Stimulated activated CD4-positive, alpha-beta T cell treated with anti-CD3 and anti-CD28 coated beads, Interleukin-2, amount 100 ng/mL, for 24 hours (primary cell): ENCODE measurements around the gene CRELD2.

Experiments
- DNase-seq, 2 donors: peaks; one replicate each; pipeline ENCODE4 v3.0.0-alpha.2; 2020

The CRELD2 gene

DNA sequence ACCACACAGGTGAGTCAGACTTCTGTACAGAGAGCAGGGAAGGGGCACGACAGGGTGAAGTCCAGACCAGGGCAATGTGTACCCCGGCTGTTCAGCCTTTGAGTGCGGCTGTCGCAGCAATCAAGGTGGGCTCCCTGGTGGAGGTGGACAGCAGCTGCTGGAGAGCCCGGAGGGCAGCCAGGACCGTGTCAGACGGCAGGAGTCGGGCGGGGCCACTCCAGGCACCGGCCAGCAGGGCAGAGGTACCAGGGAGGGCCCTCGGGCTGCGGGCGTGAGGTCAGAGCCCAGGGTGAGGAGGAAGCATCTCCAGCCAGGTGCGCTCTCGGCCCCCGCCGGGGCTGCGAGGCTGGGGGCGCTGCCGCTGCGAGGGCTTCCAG, 41.3 kb downstream of the CRELD2 start:
- DNase-seq, result peak; percentile 53 to 55

DNA sequence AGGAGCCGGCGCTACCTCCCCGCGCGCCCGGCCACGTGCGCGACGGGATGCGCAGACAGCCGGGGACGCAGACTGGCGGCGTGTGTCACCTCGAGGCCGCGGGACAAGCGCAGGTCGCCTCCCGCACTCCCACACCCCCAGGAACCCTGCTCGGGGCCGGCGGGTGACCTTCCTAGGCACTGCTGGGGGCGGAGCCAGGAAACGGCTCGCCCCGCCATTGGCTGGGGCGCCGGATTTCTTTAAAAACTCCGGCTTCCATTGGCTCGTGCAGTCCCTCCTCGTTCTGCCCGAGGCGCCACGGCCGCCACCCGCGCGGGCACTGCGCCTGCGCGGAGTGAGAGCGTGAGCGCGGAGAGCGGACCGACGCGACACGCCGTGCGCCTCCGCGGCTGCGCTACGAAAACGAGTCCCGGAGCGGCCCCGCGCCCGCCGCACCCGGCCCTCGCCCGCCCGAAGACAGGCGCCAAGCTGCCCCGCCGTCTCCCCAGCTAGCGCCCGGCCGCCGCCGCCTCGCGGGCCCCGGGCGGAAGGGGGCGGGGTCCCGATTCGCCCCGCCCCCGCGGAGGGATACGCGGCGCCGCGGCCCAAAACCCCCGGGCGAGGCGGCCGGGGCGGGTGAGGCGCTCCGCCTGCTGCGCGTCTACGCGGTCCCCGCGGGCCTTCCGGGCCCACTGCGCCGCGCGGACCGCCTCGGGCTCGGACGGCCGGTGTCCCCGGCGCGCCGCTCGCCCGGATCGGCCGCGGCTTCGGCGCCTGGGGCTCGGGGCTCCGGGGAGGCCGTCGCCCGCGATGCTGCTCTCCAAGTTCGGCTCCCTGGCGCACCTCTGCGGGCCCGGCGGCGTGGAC, 41.9 kb downstream of the CRELD2 start, which contains the start of gene PIM3:
PIM3 (plus strand) TSS at position 614 of the 846 bp plus-strand sequence; CDS start at position 790, 176 bp downstream.
- peak; percentile 93 to 94 for DNase-seq

DNA sequence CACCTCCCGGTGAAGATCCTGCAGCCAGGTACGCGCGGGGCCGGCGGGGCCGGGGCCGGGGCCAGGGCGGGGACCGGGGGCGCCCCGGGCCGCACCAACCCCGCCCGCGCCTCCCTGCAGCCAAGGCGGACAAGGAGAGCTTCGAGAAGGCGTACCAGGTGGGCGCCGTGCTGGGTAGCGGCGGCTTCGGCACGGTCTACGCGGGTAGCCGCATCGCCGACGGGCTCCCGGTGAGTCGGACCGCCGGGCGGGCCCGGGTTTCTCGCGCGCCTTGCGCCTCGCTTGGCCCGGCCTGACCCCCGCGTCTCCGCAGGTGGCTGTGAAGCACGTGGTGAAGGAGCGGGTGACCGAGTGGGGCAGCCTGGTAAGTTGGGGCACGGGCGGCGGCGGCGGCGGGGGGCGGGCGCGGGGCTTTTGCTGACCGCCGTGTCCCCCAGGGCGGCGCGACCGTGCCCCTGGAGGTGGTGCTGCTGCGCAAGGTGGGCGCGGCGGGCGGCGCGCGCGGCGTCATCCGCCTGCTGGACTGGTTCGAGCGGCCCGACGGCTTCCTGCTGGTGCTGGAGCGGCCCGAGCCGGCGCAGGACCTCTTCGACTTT, 42.7 kb downstream of the CRELD2 start:
- peak; percentile 48 to 49 for DNase-seq

DNA sequence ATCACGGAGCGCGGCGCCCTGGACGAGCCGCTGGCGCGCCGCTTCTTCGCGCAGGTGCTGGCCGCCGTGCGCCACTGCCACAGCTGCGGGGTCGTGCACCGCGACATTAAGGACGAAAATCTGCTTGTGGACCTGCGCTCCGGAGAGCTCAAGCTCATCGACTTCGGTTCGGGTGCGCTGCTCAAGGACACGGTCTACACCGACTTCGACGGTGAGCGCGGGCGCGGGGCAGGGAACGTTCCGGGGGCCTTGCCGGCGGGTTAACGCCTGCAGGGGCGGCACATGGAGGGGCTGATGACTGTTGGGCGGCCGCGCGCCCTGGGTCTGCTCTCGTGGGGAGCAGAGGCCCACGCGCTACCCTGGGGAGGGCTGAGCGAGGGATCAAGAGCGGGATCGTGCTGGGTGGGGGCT, 43.2 kb downstream of the CRELD2 start:
- DNase-seq, result no peak

DNA sequence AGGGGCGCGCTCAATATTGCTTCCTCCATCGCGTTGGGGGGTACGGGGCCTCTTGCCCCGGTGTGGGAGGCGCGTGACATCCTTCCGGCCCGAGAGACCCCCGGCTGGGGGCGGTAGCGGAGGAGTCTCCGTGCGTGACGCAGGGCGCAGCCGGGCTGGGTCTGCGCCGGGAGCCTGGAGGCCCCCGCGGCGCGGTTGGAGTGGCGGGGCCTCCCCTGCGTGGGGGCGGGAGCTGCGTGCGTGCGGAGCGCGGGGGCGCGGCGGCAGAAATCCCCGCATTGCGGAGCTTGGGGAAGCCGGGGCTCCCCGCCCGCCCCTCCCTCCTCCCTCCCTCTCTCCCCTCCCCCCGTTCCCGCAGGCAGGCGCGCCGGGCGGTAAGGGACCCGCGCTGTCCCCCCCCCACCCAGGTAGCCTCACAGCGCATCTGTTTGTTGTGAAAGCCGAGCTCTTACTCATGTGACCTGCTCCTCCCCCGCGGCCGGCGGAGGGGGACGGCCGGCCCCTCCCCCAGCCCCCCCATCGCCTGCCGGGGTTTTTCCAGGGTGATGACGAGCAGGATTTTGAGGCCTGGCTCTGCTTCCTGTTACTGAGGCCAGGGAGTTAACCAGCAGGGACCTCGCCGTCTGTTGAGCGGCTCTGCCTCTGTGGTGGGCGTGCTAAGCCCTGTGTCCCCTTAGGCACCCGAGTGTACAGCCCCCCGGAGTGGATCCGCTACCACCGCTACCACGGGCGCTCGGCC, 43.7 kb downstream of the CRELD2 start:
- DNase-seq, result peak; percentile 89

DNA sequence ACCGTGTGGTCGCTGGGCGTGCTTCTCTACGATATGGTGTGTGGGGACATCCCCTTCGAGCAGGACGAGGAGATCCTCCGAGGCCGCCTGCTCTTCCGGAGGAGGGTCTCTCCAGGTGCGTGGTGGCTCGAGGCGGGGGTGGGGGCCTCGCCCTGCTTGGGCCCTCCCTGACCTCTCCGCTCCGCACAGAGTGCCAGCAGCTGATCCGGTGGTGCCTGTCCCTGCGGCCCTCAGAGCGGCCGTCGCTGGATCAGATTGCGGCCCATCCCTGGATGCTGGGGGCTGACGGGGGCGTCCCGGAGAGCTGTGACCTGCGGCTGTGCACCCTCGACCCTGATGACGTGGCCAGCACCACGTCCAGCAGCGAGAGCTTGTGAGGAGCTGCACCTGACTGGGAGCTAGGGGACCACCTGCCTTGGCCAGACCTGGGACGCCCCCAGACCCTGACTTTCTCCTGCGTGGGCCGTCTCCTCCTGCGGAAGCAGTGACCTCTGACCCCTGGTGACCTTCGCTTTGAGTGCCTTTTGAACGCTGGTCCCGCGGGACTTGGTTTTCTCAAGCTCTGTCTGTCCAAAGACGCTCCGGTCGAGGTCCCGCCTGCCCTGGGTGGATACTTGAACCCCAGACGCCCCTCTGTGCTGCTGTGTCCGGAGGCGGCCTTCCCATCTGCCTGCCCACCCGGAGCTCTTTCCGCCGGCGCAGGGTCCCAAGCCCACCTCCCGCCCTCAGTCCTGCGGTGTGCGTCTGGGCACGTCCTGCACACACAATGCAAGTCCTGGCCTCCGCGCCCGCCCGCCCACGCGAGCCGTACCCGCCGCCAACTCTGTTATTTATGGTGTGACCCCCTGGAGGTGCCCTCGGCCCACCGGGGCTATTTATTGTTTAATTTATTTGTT, 44.6 kb downstream of the CRELD2 start:
- peak in 1 of 2 donors; percentile 28 for DNase-seq

DNA sequence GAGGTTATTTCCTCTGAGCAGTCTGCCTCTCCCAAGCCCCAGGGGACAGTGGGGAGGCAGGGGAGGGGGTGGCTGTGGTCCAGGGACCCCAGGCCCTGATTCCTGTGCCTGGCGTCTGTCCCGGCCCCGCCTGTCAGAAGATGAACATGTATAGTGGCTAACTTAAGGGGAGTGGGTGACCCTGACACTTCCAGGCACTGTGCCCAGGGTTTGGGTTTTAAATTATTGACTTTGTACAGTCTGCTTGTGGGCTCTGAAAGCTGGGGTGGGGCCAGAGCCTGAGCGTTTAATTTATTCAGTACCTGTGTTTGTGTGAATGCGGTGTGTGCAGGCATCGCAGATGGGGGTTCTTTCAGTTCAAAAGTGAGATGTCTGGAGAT, 45.2 kb downstream of the CRELD2 start:
- no peak for DNase-seq

DNA sequence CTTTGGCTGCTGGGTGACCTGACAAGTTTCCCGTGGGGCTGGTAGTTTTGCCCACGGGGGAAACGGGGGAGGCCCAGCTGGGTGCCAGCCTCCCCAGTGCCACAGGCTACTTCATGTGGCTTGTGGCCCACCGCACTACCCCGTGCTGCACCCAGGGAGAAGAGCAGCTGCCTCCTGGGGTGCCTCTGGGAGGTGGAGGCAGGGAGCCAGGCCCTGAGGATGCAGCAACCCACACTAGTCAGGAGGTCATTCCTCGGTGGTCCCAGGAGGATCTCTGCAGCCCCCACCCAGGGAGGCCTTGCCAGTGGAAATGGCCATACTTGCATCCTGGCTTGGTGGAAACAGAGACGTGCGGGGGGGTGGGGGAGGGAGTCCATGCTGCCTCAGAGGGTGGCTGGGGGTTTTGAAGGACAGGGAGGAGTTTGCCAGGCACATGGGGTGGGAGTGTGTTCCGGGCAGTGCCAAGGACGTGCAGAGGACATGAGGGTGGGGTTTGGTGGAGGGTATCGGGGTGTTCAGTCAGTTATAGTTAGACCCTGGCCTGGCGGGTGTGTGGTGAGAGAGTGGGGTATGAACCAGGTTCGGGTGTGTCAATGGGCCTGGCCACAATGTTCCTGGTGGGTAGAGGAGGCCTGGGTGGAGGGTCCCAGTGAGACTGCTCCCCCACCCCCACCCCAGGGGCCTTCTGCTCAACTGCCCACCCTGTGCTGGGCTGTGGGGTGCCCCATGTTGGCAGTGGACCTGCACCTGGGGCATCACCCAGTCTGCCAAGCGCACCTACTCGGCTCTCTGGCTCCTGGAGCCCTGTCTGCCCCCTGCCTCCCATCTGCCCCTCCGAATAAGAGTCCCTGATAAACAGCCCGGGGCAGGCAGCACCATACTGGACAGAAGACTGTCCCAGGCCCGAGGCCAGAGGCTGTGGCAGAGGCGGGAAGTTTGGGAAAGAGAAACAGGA, 46.0 kb downstream of the CRELD2 start:
- DNase-seq, result peak; percentile 22 to 32

DNA sequence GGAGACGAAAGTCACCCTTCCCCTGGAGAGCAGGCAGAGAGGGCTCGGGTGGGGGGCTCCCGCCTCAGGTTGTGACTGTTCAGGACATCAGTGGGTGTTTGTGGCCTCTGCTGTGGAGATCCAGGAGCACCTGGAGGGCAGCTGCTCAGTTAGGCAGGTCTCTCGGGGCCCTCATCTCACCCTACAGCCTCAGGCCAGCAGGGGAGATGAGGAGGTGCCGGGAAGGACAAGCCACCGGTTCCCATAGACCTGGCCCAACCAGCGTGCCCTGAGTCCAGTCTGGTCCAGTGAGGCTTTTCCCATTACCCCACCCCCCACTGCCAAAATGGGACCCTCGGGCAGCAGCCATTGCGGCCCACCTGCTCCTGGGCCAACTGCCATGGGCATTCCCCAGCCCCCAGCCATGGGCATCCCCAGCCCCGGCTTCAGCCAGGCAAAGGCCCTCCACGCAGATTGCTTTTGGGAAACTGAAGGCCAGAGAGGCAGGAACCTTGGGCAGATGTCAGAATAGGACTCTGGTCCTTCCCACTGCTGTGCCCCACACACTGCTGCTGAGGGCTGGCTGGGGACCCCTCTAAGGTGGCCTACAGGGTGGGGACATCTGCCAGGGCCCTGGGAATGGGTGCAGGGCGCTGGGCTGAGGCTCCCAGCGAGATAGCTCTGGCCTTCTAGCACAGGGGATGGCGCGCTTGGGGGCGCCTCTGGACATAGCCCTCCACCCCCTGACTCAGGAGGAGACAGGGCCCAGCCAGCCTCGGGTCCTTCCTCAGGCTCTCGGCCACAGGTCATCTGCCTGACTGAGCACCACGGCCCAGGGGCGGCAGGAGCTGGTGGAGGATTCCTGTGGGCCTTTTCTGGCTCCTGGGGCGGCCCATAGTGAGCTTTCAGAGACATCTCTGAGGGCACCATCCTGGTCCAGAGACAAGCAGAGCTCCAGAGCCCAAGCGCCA, 46.9 kb downstream of the CRELD2 start:
- peak; percentile 28 to 43 for DNase-seq

DNA sequence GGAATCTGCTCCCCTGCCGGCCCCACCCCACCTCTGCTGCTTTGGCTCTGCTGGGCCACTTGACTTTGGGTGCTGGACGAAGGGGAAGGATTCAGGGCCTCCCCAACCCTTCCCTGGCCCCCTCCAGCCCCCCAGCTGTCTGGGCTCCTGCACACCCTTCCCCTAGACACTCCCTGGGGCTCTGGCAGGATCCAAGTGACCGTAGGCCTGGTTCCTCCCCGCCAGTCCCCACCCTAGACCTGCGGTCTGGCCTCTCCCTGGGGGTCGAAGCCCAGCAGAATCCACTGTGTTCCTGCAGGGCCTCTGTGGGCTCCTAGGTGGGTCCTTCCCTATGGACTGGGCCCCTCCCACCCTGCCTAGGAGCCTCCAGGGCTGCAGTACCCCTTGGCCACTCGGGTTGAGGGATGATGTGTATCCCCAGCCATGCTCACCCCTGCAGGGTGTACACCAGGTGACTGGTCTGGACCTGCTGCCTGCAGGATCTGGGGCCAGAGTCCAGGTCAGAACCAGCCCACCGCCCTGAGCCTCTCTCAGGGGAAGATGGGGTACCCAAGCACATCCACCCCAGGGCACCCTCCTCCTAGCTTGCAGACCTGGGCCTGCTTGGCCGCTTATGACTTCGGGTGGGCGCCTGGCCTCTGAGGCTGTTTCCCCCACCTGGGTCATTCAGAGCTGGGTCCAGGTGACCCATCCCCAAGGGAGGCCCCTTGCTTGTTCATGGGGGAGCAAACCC, 47.8 kb downstream of the CRELD2 start:
- no peak for DNase-seq

DNA sequence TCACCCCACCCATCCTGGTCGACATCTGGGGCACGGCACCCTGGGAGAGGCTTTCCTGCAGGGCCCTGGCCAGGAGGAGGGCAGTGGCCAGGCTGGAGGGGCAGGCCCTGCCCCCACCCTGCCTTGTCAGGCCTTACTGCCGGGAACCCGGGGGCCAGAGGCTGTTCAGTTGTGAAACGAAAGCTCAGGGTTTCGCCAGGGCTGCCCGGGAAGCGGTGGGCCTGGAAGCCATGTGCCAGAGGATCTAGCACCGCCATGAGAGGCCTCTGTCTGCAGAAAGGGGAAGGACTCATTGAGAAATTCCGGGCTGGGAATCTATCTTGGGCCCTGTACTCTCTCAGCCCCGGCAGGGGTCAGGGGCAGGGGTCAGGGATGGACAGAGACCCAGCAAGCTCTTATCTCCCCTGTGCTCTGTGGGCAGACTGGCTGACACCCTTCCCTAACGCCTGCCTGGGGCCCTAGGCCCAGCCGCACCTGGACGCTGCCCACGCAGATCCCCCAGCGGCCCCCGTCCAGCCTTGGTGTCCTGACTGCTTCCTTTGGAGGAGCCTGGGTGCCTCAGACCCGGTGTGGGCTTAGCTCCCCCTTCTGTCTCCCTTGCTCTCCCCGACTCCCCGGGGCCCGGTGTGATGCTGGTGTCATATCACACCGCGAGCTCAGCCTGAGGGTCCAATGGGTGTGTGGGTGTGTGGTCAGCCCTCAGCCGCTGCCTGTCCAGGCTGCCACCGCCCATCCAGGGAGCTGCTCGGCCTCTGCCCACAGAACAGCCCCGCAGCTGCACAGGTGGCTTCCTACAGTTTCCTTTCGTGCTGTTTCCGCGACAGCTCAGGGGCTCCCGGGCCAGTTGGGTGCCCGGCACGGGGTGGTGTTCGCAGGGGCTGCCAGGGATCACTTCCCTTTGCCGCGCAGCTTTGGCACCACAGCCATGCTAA, 48.6 kb downstream of the CRELD2 start:
- DNase-seq, result peak in 1 of 2 donors; percentile 41

DNA sequence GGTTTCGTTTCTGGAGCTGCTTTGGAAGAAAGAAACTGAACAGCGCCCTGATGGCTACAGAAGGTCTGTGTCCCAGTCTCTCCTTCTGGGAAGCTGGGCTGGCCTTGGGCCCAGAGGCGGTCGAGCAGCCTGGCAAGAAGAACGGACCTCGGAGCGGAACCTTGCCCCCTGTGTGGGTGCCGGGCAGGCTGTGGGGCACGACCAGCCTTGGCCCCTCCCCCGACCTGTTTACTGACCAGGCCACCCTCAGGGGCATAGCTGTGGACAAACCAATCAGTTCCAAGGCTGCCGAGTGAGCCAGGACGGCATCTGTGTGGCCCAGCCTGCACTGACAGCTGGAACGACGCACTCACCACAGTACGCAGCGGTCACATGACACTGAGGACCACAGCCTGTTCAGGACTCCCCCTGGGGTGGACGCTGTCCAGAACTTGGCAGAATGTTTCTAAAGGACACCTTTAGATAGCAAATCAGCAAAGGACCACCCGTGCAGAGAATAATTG, 49.3 kb downstream of the CRELD2 start:
- DNase-seq, result peak; percentile 17 to 18

DNA sequence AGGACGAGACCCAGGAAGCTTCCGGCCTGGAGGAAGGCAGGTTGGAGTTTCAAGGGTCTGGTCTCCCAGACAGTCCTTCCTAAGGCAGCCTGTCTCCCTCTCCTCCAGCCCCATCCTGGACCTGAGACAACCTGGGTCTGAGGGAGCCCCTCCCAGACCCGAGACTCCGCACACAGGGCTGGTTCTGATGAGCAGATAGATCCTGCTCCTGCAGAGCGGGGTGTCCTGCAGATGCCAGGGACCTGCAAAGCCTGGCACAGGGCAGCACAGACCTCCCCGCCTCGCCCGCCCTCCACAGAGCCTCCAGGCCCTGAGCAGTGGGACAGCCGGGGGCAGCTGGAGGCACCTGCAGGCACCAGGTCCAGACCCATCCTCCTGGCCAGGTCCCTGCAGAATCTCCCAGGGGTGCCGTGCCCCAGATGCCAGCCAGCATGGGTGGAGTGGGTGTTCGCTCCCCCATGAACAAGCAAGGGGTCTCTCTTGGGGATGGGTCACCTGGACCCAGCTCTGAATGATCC, 49.9 kb downstream of the CRELD2 start:
- DNase-seq, result peak in 1 of 2 donors; percentile 23

DNA sequence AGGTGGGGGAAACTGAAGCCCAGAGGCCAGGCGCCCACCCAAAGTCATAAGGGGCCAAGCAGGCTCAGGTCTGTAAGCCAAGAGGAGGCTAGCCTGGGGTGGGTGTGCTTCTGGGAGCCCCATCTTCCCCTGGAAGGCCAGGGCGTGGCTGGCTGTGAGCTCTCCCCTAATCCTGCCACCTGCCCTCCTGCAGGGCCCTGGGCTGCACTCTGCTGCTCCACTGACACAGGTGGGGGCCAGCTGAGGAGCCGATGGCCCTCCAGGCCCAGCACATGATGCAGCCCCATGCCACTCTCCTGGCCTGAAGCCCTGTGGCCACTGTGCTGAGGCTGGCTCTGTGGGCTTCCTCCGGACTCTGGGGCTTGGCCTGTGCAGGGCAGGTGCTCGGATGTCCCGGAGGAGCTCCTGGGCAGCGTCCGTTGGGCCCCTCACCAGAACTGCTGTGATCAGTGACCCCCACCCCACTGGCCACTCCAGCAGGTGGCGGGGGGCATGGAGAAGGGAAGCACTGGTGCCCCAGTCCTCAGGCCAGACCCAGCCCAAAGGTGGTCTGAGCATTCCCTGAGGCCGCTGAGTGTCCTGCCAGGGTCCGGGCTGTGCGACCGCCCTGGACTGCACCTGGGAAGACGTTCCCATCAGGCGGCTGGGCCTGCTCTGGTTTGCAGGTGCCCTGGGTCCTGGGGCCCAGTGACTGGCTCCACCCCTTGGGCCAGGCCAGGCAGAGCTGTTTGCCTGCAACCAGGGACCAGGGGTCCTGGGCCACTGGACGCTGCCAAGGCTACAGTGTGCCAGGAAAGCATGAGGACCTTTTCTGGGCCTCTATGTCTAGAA, 50.6 kb downstream of the CRELD2 start:
- no peak for DNase-seq

DNA sequence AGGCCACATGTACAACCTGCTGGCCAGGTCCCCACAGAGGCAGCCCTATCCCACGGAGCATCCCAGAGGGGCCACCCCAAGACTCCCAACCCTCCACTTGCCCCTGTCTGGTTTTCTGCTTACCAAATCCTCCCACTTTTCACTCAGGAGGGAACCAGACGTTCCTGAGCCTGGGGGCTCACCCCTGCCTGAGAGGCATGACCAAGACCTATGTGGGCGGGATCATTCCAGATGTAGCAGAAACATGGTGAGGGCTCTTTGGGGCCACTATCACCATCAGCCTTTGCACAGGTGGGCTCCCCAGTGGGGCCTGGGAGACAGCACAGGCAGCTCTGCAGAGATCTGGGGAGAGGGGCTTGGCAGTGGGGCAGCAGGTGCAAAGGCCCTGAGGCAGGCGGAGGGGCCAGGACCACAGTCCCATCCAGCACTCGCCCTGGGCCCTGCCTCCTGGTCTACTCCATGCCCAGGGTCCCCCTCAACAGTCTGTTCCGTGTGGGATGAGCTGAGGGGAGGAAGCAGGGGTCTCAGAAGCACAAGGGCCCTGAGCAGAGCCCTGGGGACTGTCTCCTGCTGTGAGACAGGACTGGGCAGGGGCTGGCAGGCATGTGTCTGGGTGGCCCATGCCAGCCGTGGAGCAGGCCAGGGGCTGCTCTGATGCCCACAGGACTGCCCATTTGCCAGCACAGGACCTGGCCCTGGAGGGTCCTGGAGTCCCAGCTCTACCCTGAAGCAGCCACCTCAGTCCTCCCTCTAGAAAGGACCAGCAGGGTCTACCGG, 51.5 kb downstream of the CRELD2 start:
- DNase-seq, result peak in 1 of 2 donors; percentile 26
